ENCODE results near the gene NTN1. TPM values are rescaled to one million over a fixed set of nuclear protein-coding genes. Genes with fewer than 3 reads are reported as not detected.

Gene NTN1
- total RNA-seq, 3 donors from 2014 or later (not counting 1 experiment from before 2014, with no cell fraction given), result 0.12 to 0.15 (median 0.14) TPM

DNA sequence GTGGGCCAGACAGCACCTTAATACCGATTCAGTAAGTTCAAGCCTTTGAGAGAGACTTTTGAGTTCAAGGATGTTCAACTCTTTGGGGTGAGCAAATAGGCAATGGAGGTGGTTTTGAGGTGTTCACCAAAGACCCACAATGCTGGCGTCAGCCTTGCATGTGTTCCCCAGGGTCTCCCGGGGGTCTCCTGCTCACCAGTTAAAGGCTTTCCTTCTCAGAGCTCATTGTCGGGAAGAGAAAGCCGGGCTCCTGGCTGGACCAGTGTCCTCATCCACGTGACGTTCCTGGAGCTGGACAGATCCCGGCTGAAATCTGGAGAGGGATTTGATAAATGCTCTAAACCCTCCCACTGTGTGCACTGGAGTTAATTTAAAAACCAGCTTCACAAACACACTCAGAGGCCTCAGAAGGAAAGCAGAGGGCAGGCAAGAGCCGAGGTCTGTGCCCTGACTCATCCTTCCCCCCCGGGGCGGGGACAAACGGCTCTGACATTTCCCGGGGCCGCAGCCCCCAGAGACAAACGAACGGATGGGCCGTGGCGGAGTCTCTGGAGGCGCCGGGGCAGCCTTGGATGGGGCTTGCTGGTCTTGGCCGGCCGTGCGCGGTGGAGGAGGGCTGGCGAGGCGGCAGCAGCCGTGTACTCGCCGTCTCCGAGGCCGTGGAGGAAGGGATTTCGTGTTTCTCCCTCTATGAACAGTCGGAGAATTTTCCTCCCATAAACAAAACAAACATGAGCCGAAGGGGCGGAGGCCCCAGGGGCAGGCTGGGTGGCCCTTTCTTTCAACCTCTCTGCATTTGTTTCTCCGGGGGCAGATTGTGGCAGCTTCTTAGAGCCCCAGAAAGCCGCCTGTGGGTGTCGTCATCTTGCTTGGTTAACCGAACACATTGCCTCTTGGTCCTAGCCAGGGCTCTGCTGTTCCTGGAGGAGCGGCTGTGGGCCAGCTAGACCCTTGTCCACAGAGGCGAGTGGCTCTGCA is 94.2 kb downstream of the NTN1 start:
- H3K4me3 ChIP-seq (ENCODE audit: low read length), result peak overlapping the region; percentile 12
- peak in 1 of 2 donors; percentile 27 for DNase-seq
- H3K27ac Mint-ChIP-seq, result no peak overlapping the region

DNA sequence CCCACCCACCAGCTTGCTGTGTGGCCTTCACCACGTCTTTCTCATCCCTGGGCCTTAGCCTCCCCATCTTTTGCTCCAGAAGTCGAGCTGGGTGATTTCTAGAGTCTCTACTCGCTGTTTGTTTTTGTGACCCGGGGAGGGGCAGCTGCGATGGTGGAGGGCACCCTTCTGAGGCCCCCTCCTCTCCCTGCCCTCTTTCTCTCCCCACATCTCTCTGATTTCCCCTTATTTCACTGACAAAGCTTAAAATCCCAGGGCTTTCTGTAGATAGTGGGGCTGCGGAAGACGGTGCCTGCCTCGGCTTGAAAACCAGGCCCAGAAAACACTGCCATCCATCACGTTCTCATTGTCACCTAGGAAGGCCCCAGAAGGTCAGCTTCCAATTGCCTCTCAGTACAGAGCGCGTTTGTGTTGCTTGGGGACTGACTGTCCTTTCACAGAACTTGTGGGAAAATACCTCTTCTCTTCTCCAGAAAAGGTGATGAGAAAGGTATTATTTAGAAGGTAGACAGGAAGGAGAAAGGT is 95.1 kb downstream of the NTN1 start:
- ATAC-seq, result no peak
- 81% methylated on average over 11 of the region's 11 CpGs for WGBS (ENCODE audit: insufficient coverage)
- no peaks in the 10 kb centered on the region for H3K27me3 ChIP-seq (ENCODE audit: control insufficient read depth, insufficient read depth, low read length)
- H3K4me1 ChIP-seq (ENCODE audit: control insufficient read depth, insufficient read depth, low read length), result no peaks in the 10 kb centered on the region
- Mint-ChIP-seq H3K9me3 (no peaks in the 10 kb centered on the region), H3K36me3 (no peaks in the 10 kb centered on the region), H3K4me1 (peaks cover 0 to 12% of the 10 kb centered on the region in 2 donors), H3K27me3 (ENCODE audit: low read depth in 2 of 2) (peaks cover 7 to 17% of the 10 kb centered on the region in 2 donors), H3K4me3 (peak overlapping the region; percentile 40), H3K27ac (no peak overlapping the region)
- DNase-seq, result no peak
- intact Hi-C loops (cut with micrococcal nuclease), result no loop called here
- TF ChIP-seq, protein P1, sequence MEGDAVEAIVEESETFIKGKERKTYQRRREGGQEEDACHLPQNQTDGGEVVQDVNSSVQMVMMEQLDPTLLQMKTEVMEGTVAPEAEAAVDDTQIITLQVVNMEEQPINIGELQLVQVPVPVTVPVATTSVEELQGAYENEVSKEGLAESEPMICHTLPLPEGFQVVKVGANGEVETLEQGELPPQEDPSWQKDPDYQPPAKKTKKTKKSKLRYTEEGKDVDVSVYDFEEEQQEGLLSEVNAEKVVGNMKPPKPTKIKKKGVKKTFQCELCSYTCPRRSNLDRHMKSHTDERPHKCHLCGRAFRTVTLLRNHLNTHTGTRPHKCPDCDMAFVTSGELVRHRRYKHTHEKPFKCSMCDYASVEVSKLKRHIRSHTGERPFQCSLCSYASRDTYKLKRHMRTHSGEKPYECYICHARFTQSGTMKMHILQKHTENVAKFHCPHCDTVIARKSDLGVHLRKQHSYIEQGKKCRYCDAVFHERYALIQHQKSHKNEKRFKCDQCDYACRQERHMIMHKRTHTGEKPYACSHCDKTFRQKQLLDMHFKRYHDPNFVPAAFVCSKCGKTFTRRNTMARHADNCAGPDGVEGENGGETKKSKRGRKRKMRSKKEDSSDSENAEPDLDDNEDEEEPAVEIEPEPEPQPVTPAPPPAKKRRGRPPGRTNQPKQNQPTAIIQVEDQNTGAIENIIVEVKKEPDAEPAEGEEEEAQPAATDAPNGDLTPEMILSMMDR (IDR thresholded peaks at IDR 0.05), result no peak
- H3K27ac ChIP-seq (ENCODE audit: low read length), result no peak overlapping the region
- no peaks in the 10 kb centered on the region for H3K36me3 ChIP-seq (ENCODE audit: control insufficient read depth, insufficient read depth, low read length)
- no peaks in the 10 kb centered on the region for H3K9me3 ChIP-seq (ENCODE audit: control insufficient read depth, insufficient read depth, low read length)
- no peak overlapping the region for H3K4me3 ChIP-seq (ENCODE audit: low read length)

More for the DNA sequence above, 94.2 kb downstream of the NTN1 start:
- Histone ChIP-seq H3K27ac (ENCODE audit: low read length) (no peak overlapping the region), H3K9me3 (ENCODE audit: control insufficient read depth, insufficient read depth, low read length) (no peaks in the 10 kb centered on the region), H3K27me3 (ENCODE audit: control insufficient read depth, insufficient read depth, low read length) (no peaks in the 10 kb centered on the region), H3K4me1 (ENCODE audit: control insufficient read depth, insufficient read depth, low read length) (no peaks in the 10 kb centered on the region), H3K36me3 (ENCODE audit: control insufficient read depth, insufficient read depth, low read length) (no peaks in the 10 kb centered on the region)
- whole genome bisulfite sequencing (ENCODE audit: insufficient coverage), result 32% methylated on average over 41 of the region's 41 CpGs
- TF ChIP-seq, protein P1 (IDR thresholded peaks at IDR 0.05), result no peak
- Mint-ChIP-seq H3K36me3 (no peaks in the 10 kb centered on the region), H3K4me3 (peak overlapping the region; percentile 63), H3K9me3 (no peaks in the 10 kb centered on the region), H3K27me3 (ENCODE audit: low read depth in 2 of 2) (peaks cover 5 to 11% of the 10 kb centered on the region in 2 donors), H3K4me1 (peaks cover 0 to 12% of the 10 kb centered on the region in 2 donors)
- ATAC-seq, result peak; percentile 71 to 89 (median 76)
- intact Hi-C loops (cut with micrococcal nuclease), result no loop called here

DNA sequence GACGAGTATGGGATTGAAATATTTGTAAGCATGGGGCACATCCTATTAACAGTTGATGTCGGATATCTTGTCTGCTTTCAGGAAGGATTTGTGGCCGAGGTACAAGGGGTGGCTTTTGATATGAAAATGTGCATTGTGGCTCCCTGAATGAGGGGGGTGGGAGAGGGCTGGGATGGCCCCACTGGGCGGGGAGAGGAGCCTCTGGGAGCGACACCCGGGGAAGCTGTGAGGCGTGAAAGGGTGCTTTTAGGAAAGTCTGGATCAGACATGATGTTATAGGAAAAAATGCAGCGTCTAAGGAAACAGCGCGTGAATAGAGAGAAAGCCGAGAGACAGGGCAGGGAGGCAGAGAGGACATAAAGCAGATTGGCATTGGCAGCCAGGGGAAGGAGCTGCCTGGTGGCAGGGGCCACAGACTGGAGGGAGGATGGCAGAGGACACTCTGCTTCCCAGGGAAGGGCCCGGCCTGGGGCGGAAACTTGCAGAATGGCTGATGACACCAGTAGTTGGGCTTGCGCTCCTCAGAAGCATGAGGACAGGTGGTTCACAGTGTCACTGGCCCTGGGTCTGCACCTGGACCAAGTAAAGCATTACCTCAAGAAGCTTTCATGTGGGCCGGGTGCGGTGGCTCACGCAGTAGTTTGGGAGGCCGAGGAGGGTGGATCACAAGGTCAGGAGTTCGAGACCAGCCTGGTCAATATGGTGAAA is 95.7 kb downstream of the NTN1 start:
- Mint-ChIP-seq H3K27me3 (ENCODE audit: low read depth in 2 of 2) (peaks cover 9 to 21% of the 10 kb centered on the region in 2 donors), H3K4me1 (peaks cover 0 to 12% of the 10 kb centered on the region in 2 donors), H3K4me3 (no peak overlapping the region), H3K36me3 (no peaks in the 10 kb centered on the region), H3K27ac (no peak overlapping the region), H3K9me3 (no peaks in the 10 kb centered on the region)
- Histone ChIP-seq H3K4me3 (ENCODE audit: low read length) (no peak overlapping the region), H3K4me1 (ENCODE audit: control insufficient read depth, insufficient read depth, low read length) (no peaks in the 10 kb centered on the region), H3K27ac (ENCODE audit: low read length) (no peak overlapping the region), H3K36me3 (ENCODE audit: control insufficient read depth, insufficient read depth, low read length) (no peaks in the 10 kb centered on the region), H3K9me3 (ENCODE audit: control insufficient read depth, insufficient read depth, low read length) (no peaks in the 10 kb centered on the region), H3K27me3 (ENCODE audit: control insufficient read depth, insufficient read depth, low read length) (no peaks in the 10 kb centered on the region)
- 92% methylated on average over 19 of the region's 19 CpGs for WGBS (ENCODE audit: insufficient coverage)
- intact Hi-C loops (cut with micrococcal nuclease), result no loop called here
- ATAC-seq, result no peak
- TF ChIP-seq, protein P1 (IDR thresholded peaks at IDR 0.05), result no peak
- no peak for DNase-seq

Data from natural killer cell (primary cell).